ENCODE measurements around the gene GABRG3. TPM values are rescaled to one million over a fixed set of nuclear protein-coding genes. Genes with fewer than 3 reads are reported as not detected.

Gene GABRG3
- total RNA-seq, 1 donor from 2014 or later: 0.54 TPM

DNA sequence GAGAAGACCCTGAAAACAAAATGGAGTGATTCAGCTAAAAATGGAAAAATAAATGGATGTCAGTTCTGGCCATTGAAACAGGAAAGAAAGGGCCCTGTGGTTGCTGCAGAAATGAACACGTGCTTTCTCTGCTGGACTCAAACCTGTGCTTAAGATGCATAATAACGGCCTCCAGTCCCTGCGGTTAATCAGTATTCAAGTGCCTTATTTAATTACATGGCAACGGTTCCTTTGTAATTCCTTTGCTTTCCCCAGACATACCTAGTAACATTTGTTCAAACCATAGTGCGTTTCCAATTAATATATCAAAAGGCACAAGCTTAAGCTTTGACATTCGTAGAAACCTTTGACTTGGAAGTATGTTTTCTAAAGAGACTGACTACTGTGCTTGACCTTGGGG lies 428.3 kb downstream of the GABRG3 start:
- no peak overlapping the region for H3K4me2 ChIP-seq (ENCODE audit: low read length)
- no peak overlapping the region for H3K4me3 Mint-ChIP-seq (ENCODE audit: unreplicated experiment)

DNA sequence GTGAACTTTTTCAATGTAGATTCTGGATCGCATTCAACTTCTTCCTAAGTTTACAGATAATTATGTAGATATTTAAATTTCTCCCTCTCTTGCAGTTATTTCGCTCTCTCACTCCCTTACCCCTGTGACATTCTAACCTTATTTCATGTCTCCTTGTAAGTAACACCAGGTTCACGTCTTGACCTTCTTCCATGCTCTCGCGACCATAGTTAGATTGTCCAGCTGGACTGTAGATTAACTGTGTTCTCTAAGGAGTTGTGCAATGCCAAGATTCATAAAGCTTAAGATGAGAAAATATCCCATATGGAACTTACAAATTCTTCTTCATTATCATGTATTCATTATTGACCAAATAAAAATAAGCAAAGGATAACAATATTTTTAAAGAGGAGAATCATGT lies 430.5 kb downstream of the GABRG3 start:
- no peak overlapping the region for H3K9ac ChIP-seq (ENCODE audit: low read length)
- no peak for TF ChIP-seq EZH2 (IDR thresholded peaks at IDR 0.05; ENCODE audit: insufficient read depth, low read length)
- TF ChIP-seq, protein P1, sequence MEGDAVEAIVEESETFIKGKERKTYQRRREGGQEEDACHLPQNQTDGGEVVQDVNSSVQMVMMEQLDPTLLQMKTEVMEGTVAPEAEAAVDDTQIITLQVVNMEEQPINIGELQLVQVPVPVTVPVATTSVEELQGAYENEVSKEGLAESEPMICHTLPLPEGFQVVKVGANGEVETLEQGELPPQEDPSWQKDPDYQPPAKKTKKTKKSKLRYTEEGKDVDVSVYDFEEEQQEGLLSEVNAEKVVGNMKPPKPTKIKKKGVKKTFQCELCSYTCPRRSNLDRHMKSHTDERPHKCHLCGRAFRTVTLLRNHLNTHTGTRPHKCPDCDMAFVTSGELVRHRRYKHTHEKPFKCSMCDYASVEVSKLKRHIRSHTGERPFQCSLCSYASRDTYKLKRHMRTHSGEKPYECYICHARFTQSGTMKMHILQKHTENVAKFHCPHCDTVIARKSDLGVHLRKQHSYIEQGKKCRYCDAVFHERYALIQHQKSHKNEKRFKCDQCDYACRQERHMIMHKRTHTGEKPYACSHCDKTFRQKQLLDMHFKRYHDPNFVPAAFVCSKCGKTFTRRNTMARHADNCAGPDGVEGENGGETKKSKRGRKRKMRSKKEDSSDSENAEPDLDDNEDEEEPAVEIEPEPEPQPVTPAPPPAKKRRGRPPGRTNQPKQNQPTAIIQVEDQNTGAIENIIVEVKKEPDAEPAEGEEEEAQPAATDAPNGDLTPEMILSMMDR (IDR thresholded peaks at IDR 0.05; ENCODE audit: insufficient read depth, low read depth, low read length): no peak
- H3K27me3 Mint-ChIP-seq (ENCODE audit: low read depth, unreplicated experiment): no peaks in the 10 kb centered on the region
- no peaks in the 10 kb centered on the region for H3K4me1 Mint-ChIP-seq (ENCODE audit: low read depth, unreplicated experiment)
- H3K79me2 ChIP-seq (ENCODE audit: insufficient read depth, low read length): no peaks in the 10 kb centered on the region
- no peak overlapping the region for H2AFZ ChIP-seq (ENCODE audit: low read depth, low read length)
- no peak overlapping the region for H3K27ac Mint-ChIP-seq (ENCODE audit: unreplicated experiment)
- FAIRE-seq (no peak), DNase-seq (ENCODE audit: low read depth) (no peak)
- H3K4me3 Mint-ChIP-seq (ENCODE audit: unreplicated experiment): no peak overlapping the region
- no peaks in the 10 kb centered on the region for H3K9me3 ChIP-seq (ENCODE audit: insufficient read depth, low read depth, low read length)
- H3K4me1 ChIP-seq (ENCODE audit: insufficient read depth, low read length): no peaks in the 10 kb centered on the region
- no peaks in the 10 kb centered on the region for H3K27me3 ChIP-seq (ENCODE audit: insufficient read depth, low read length)
- H3K9me3 Mint-ChIP-seq (ENCODE audit: unreplicated experiment): no peaks in the 10 kb centered on the region
- H3K27ac ChIP-seq (ENCODE audit: low read depth, low read length): no peak overlapping the region
- no peaks in the 10 kb centered on the region for H3K36me3 ChIP-seq (ENCODE audit: insufficient read depth, low read length)
- no peaks in the 10 kb centered on the region for H3K36me3 Mint-ChIP-seq (ENCODE audit: low read depth, unreplicated experiment)
- H4K20me1 ChIP-seq (ENCODE audit: insufficient read depth, low read length): no peaks in the 10 kb centered on the region
- no peak overlapping the region for H3K4me2 ChIP-seq (ENCODE audit: low read length)
- no peak overlapping the region for H3K4me3 ChIP-seq (ENCODE audit: insufficient read depth, low read depth, low read length)

More for the DNA sequence above, 428.3 kb downstream of the GABRG3 start:
- FAIRE-seq (no peak), DNase-seq (ENCODE audit: low read depth) (no peak)
- H3K79me2 ChIP-seq (ENCODE audit: insufficient read depth, low read length): no peaks in the 10 kb centered on the region
- H3K27ac ChIP-seq (ENCODE audit: low read depth, low read length): no peak overlapping the region
- H3K36me3 ChIP-seq (ENCODE audit: insufficient read depth, low read length): no peaks in the 10 kb centered on the region
- no peaks in the 10 kb centered on the region for H3K4me1 ChIP-seq (ENCODE audit: insufficient read depth, low read length)
- Mint-ChIP-seq H3K27ac (ENCODE audit: unreplicated experiment) (no peak overlapping the region), H3K36me3 (ENCODE audit: low read depth, unreplicated experiment) (no peaks in the 10 kb centered on the region), H3K4me1 (ENCODE audit: low read depth, unreplicated experiment) (no peaks in the 10 kb centered on the region), H3K27me3 (ENCODE audit: low read depth, unreplicated experiment) (no peaks in the 10 kb centered on the region), H3K9me3 (ENCODE audit: unreplicated experiment) (no peaks in the 10 kb centered on the region)
- TF ChIP-seq, protein P1 (IDR thresholded peaks at IDR 0.05; ENCODE audit: insufficient read depth, low read depth, low read length): no peak
- TF ChIP-seq EZH2 (IDR thresholded peaks at IDR 0.05; ENCODE audit: insufficient read depth, low read length): no peak
- H4K20me1 ChIP-seq (ENCODE audit: insufficient read depth, low read length): no peaks in the 10 kb centered on the region
- no peaks in the 10 kb centered on the region for H3K9me3 ChIP-seq (ENCODE audit: insufficient read depth, low read depth, low read length)
- H3K9ac ChIP-seq (ENCODE audit: low read length): no peak overlapping the region
- no peak overlapping the region for H2AFZ ChIP-seq (ENCODE audit: low read depth, low read length)
- no peak overlapping the region for H3K4me3 ChIP-seq (ENCODE audit: insufficient read depth, low read depth, low read length)
- no peaks in the 10 kb centered on the region for H3K27me3 ChIP-seq (ENCODE audit: insufficient read depth, low read length)

DNA sequence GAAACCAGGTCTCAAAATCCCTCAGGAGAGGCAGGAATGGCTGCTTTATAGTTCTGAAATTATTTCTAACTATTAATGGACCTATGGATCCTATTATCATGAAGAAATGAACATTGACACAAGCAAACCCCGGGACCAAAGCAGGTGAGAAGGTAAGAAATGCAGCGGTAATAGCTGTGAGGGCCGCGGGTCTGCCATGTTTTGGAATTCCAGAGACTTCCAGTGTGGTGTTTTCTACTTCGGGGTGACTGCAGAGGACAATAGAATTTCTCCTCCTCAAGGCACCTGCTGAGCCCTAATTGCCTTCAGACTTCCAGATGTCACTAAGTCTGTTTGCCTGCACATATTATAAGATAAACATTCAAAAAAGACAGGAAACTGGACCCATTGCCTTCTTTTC lies 437.4 kb downstream of the GABRG3 start:
- Histone ChIP-seq H3K27me3 (ENCODE audit: insufficient read depth, low read length) (no peaks in the 10 kb centered on the region), H3K79me2 (ENCODE audit: insufficient read depth, low read length) (no peaks in the 10 kb centered on the region), H3K9ac (ENCODE audit: low read length) (no peak overlapping the region), H3K4me1 (ENCODE audit: insufficient read depth, low read length) (no peaks in the 10 kb centered on the region), H4K20me1 (ENCODE audit: insufficient read depth, low read length) (no peaks in the 10 kb centered on the region), H3K4me2 (ENCODE audit: low read length) (no peak overlapping the region), H3K4me3 (ENCODE audit: insufficient read depth, low read depth, low read length) (no peak overlapping the region), H3K9me3 (ENCODE audit: insufficient read depth, low read depth, low read length) (no peaks in the 10 kb centered on the region), H2AFZ (ENCODE audit: low read depth, low read length) (no peak overlapping the region), H3K36me3 (ENCODE audit: insufficient read depth, low read length) (no peaks in the 10 kb centered on the region), H3K27ac (ENCODE audit: low read depth, low read length) (no peak overlapping the region)
- Mint-ChIP-seq H3K4me3 (ENCODE audit: unreplicated experiment) (no peak overlapping the region), H3K27ac (ENCODE audit: unreplicated experiment) (no peak overlapping the region), H3K4me1 (ENCODE audit: low read depth, unreplicated experiment) (no peaks in the 10 kb centered on the region), H3K27me3 (ENCODE audit: low read depth, unreplicated experiment) (no peaks in the 10 kb centered on the region), H3K9me3 (ENCODE audit: unreplicated experiment) (no peaks in the 10 kb centered on the region), H3K36me3 (ENCODE audit: low read depth, unreplicated experiment) (no peaks in the 10 kb centered on the region)
- FAIRE-seq (no peak), DNase-seq (ENCODE audit: low read depth) (no peak)
- no peak for TF ChIP-seq EZH2 (IDR thresholded peaks at IDR 0.05; ENCODE audit: insufficient read depth, low read length)
- TF ChIP-seq, protein P1 (IDR thresholded peaks at IDR 0.05; ENCODE audit: insufficient read depth, low read depth, low read length): no peak

Data from astrocyte (in vitro differentiated cells and primary cell).